ENCODE data around the gene CRYBB1.
A peak's percentile ranks its signal among the peaks of the same experiment; 100 is the strongest.

CRYBB1 gene

GRCh38 chr22:26617271-26618199 is at the start of gene CRYBB1:
CRYBB1 (minus strand) TSS chr22:26618027; CDS start chr22:26616319, 1,708 bp downstream.
- peak; percentile 21 for DNase-seq

- DNase-seq = no peak
Observed at GRCh38 chr22:26667140-26667539, 49.3 kb upstream of the CRYBB1 start.

GRCh38 chr22:26665813-26666231 is 48.0 kb upstream of the CRYBB1 start:
- no peak for DNase-seq

- no peak for DNase-seq
Observed at GRCh38 chr22:26663374-26663923, 45.6 kb upstream of the CRYBB1 start.

GRCh38 chr22:26662160-26662559 is 44.3 kb upstream of the CRYBB1 start:
- DNase-seq = no peak

GRCh38 chr22:26660961-26661578 is 43.2 kb upstream of the CRYBB1 start:
- no peak for DNase-seq

GRCh38 chr22:26660356-26660755 is 42.5 kb upstream of the CRYBB1 start:
- DNase-seq = no peak

- peak; percentile 67 for DNase-seq
Observed at GRCh38 chr22:26658671-26659478, 41.0 kb upstream of the CRYBB1 start.

GRCh38 chr22:26658161-26658560 is 40.3 kb upstream of the CRYBB1 start:
- DNase-seq = no peak

- DNase-seq = peak; percentile 59
Observed at GRCh38 chr22:26656891-26657851, 39.3 kb upstream of the CRYBB1 start, which contains the start of gene MIAT. MIAT (plus strand) TSS chr22:26657588.

- no peak for DNase-seq
Observed at GRCh38 chr22:26651815-26652214, 34.0 kb upstream of the CRYBB1 start.

- no peak for DNase-seq
Observed at GRCh38 chr22:26650722-26651421, 33.0 kb upstream of the CRYBB1 start.

- DNase-seq = no peak
Observed at GRCh38 chr22:26648528-26649388, 30.9 kb upstream of the CRYBB1 start.

- peak; percentile 32 for DNase-seq
Observed at GRCh38 chr22:26648011-26648497, 30.2 kb upstream of the CRYBB1 start.

GRCh38 chr22:26646158-26646557 is 28.3 kb upstream of the CRYBB1 start:
- DNase-seq = no peak

- no peak for DNase-seq
Observed at GRCh38 chr22:26643418-26644100, 25.7 kb upstream of the CRYBB1 start.

GRCh38 chr22:26642465-26643417 is 24.9 kb upstream of the CRYBB1 start:
- DNase-seq = peak; percentile 74

GRCh38 chr22:26636296-26636695 is 18.5 kb upstream of the CRYBB1 start:
- no peak for DNase-seq
